HG02759 (cell line): ENCODE data around the gene SNCB.

Source experiments
- ATAC-seq: cut with Tn5 transposase; IDR thresholded peaks from one replicate; pipeline ENCODE4 v1.9.1; 2021; ENCODE audit warnings: mild to moderate bottlenecking, moderate library complexity; ENCODE audit not compliant: unreplicated experiment

The SNCB gene

DNA sequence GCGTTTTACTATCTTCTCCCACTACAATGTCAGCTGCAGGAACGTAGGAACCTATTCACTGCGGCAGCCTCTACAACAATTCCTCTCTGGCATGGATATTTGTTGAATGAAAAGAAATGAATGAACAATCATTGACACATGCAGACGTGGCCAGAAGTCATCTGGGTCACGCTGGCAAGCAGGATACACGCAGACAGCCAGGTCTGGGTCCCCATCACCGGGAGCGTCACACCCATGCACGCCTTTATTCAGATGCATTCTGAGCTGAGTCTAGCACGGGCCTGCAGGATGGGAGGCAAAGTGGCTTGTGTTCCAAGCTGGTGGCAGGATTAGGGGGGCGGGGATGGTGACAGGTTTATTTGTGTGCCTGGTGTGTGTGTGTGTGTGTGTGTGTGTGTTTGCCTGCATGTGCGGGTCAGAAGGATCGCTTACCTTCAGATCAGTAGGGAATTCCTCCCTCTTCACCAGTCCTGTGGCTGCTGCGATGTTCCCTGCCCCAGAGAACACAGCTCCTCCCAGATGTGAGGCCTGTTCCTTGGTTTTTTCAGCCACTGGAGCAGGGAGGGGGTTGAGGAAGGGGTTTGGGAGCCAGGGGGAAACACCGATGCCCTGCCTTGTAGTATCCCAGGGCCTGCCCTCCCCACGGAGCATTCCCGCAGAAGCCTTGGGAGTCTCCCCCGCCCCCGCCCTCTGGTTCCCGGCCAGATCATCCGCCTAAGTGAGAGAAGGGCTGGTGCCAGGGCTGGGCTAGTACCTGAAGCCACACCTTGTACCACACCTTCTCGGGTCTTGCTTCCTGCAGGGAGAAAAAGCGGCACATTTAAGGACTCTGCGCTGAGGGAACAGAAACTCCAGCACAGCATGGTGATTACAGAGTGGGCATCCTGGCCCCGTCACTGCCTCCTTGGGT, 4.1 kb downstream of the SNCB start:
- no peak for ATAC-seq

DNA sequence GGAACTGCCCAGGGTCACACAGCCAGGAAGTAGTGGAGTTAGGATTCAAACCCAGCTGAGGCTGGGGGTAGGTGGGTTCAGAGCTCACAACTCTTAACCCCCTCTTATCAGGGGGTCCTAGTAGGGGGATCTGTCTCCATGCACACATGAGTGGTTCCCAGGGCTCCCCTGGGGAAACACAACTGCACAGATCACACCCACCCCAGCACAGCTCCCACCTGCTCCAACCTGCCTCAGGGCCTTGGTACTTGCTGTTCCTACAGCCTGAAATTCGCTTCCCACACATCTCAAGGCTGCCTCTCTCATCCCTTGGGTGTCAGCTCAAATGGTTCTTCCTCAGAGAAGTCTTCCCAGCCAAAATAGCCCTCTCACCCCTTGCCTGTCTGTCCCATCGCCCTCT, 4.8 kb downstream of the SNCB start:
- no peak for ATAC-seq

DNA sequence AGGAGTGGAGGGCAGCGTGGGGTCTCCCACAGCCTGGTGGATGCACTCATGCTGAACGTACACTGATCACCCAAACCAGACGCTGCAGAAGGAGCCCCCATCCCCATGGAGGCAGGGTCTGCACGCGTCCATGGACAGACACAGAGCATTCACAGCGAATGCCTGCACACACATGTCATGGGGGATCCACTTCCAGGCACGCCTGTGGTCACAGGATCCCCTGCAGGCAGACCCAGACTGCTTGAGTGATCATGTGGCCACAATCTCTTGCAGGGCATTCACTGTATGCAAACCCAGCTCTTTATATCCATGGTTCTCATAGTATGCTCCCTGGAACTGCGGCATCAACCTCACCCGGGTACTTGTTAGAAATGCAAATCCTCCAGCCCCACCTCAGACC, 5.4 kb downstream of the SNCB start:
- no peak for ATAC-seq

DNA sequence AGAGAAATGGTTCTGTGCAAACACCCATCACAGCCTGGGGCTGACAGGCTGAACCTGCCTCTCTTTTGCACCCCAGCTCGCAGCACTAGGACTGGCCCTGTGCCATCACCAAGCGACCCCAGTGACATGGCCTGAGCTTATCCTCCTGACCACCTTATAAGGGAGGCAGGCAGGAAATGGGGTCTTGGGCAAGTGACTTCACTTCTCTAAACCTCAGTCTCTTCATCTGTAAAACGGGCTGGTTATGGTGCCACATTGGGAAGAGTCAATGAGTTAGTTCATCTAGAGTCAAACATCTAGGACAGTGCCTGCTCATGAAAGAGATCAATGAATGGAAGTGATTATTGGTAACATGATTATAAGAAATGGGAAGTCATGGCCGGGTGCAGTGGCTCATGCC, 6.2 kb downstream of the SNCB start:
- no peak for ATAC-seq

DNA sequence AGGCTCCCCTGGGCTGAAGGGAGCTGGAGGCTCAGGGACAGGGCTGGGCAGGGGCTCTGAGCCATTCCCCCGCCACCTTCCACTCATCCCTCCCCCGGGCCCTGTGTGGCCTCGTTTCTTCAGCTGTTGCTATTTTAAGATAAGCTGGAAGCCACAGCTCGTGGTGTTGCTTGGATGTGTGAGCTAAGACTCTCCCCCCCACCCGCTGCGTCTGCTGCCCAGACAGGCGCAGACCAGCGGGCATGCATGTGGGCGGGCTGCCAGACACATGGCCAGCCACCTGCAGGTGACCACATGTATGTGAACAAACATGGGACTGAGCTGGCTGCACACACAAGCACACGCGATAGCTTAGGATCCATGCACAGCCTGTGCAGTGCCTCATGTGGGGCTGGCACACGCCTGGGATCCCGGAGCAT, 8.7 kb downstream of the SNCB start:
- ATAC-seq: no peak

DNA sequence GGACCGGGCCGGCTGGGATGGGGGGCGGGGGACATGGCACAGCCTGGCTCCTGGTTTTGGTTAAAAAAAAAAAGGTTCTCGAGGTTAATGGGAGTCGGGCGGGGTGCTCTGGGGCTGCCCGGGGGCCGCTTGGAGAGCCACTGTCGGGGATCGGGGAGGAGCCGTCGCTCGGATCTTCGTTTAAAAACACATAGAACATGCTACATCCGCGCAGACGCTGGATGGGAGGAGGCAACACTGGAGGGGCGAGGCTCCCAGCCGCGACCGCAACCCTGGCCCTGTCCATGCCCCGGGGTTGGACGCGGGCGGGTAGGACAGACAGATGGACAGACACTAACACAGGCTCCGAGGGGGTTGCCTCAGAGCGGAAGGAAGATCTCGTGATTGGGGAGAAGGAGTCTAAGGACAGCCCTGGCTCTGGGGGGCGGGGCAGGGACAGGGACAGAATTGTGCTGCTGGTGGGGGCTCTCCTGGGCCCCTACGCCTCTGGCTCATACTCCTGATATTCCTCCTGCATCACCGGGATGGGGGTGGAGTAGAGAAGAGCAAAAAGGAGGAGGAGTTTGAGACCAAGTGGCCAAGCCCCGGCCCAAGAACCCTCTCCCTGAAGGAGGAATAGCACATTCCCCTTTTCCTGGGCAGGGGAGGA, 9.9 kb downstream of the SNCB start:
- ATAC-seq: no peak

DNA sequence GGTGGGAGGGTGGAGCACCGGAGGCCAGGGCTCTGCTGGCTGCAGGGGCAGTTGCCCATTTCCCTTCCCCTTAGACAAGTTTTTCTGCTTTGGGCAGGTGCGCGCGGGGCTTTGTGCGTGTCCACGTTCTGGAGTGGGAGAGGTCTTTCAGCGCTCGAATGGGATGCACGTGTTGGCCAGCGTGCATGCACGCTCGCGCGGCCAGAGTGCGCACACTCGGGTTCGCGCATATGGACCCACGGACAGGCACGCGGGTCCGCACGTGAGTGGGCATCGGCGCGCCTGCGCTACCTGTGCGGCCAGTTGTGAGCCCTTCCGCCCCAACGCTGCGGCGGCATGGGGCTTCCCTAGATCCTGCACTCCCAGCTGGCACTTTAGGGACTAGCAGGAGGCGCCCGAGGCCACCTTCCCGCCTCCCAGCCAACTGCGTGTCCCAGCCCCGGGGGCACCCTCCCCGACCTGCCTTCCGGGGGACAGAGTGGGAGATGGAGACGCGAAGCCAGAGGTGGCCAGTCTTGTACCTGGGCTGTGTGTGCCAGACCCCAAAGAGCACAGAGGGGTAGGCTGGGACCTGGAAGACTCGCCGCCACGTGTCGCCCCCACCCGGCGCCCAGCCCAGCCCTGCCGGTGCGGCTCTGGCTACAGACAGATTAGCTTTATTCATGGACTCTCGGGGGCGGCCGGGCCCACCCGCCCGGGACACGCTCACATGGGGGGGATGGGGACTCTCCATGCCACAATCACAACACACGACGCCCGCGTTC, 10.6 kb downstream of the SNCB start:
- peak; percentile 11 for ATAC-seq

DNA sequence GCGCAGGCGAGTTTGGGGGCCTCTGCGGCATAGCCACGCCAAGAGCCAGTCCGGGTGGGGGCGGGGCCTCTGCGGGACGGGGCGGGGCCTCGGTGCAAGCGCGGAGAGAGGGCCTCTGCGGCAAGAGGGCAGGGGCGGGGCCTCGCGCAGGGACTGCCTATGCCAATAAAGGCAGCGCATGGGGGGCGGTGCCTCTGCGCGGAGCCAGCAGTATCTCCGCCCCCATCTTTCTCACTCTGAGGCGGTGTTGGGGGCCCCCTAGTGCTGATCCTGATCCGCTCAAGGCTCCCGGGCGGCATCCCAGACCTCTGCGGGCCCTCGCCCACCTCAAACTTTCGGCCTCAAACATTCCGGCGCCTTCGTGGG, 11.1 kb downstream of the SNCB start:
- peak; percentile 94 for ATAC-seq

DNA sequence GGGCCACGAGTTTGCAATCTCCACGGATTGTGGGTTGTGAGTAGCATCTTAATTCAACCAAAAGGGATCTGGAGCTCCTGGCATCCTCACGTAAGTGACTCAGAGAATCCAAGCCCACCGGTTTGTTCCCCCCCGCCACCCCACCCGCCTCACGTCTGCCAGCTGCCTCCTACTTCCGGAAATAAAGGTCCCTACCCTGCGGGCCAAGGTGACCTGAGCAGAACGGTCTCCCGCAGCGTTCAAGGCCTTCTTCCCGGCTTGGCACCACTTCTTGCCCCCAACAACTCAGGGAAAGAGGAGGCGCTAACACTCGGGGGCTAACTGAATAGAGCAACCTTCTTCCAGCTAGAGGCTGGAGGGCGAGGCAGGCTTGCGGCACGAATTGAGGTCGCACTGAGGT, 11.6 kb downstream of the SNCB start:
- no peak for ATAC-seq

DNA sequence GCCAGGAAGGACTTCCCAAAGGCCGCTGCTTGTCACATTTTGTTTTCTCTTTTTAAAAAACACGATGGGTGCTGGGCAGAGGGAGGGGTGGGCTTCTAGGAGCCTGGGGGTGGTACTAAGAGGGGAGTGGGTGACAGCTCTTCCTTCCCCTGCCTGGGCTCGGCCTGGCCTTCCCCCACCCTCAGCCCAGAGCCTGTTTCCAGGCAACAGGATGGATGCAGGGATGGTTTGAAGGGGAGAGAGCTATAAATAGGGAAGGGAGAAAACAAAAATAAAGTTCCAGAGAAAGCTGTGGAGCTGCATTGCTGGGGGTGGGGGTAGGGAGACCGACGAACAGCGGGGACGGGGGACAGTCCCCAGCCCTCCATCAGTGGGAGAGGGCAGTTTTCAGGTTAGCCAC, 13.8 kb downstream of the SNCB start:
- ATAC-seq: no peak

DNA sequence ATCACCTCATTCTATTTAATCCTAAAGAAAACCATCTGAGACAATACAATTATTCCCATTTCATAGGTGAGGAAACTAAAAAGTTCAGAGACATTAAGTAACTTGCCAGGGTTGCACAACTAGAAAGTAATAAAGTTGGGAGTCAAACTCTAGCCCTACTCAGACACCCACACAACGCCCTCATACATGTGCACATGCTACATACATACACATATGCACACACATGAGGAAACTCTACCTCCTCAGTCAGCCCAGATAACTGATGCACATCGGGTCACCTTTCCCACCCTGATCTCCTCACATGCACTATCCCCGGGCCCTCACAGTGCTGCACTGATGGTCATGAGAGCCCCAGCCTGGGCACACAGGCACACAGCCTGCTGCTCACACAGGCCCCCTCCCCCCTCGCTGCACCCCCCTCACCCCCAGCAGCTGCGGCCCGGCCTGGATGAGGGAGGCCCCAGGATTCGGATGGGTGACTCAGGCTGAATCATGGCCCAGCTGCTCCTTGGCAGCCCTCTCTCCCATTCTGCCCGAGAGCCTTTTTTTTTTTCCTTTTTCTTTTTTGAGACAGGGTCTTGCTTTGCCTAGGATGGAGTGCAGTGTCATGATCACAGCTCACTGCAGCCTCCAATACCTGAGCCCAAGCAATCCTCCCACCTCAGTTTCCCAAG, 15.4 kb downstream of the SNCB start:
- ATAC-seq: no peak

DNA sequence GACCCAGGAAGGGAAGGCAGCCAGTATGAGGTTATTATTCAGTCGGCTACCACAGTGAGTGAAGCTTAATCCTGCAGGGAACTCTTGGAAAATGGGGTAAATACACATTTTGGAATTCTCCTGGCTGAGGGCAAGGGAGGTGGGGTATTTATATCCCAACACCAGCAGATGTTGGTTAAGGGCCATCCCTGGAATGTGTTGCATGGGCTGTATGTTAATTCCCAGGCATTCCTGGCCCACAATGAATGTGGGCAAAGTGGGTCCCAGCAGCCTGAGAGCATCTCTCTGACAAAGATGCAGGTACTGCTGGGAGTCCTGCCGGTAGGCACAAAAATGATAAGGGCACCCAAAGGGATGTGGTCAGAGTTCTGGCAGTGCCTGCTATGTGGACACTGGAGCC, 17.5 kb downstream of the SNCB start:
- no peak for ATAC-seq

DNA sequence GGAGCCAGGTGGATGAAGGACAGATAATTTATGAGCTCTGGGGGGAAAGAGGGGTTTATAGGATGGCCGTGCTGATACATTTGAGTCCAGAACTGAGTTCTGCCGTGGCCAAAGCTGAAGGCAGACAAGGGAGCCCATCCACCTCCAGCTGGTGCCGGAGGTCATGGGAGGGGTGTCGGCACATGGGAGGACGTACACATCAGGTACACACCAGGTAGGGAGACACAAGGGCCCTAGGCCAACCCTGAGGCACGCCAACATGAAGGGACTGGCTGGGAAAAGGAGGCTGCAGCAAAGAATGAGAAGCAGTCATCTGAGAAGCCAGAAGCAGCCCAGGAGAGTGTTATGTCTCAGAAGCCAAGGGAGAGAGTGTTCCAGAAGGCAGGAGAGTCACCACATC, 18.3 kb downstream of the SNCB start:
- no peak for ATAC-seq

DNA sequence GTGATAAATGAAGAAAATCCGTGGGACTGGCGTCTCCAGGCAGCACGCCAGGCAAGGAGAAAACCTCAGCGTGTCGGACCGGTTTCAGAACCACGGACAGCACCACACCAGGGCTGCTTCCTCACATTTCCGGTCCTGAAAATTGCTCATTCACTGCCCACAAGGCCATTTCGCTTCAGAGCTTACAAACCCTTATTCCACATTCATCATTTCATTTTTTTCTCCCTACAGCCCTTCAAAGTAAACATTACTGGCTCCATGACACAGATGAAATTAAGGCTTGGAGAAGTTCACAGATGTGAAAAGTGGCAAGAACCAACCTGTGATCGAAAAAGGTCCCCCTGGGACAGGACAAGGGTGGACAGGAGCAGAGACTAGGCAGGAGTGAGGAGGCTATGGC, 18.9 kb downstream of the SNCB start:
- ATAC-seq: no peak

DNA sequence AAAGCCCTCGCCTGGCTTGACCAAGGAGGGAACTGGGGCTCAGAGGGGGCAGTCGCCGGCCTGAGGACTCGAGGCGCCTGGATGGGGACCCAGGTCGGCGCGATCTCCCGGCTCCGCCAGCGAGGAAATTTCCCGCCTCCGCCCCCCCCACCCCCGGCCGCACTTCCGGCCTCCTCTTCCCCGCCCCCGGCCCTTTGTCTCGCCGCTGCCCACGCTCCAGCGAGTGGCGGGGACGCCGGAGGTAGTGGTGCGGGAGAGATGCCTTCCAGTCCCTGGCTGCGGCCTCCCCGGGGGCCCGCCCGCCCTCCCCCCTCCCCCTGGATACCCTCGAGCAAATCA, 19.9 kb downstream of the SNCB start:
- peak; percentile 12 for ATAC-seq

DNA sequence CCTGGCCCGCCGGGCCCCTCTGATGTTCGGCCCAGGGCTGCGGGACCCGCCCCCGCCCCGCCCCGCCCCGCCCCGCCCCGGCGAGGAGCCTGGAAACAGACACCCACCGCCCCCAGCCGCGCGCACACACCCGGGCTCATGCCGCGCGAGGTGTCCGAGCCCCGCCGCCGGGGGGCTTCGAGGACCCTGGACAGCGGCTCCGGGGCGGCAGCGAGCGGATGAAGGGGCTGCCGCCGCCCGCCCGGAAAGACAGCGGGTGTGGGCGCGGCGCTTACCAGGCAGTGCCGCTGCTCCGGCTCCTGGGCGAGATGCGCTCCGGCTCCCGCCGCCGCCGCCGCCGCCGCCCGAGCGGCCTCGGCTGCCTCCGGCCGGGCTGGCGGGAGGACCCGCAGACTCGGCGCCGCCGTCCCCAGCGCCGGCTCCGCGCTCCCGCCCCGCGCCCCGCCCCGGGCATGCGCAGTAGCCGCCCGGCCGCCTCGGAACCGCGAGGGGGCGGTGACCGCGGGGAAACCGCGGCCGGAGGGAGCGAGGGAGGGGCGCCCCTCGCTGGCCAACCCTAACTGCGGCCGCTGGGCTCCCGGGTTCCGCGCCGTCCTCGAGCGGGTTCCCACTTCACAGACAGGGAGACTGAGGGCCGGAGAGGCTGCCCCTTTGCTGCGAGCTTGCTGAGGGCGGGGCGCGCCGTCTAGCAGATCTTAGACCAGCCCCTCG, 20.5 kb downstream of the SNCB start, which contains the start of gene GPRIN1:
GPRIN1 (minus strand) TSS at position 433 of the 711 bp plus-strand sequence. CDS start 10,322 bp downstream, outside the sequence.
- peak; percentile 86 for ATAC-seq

DNA sequence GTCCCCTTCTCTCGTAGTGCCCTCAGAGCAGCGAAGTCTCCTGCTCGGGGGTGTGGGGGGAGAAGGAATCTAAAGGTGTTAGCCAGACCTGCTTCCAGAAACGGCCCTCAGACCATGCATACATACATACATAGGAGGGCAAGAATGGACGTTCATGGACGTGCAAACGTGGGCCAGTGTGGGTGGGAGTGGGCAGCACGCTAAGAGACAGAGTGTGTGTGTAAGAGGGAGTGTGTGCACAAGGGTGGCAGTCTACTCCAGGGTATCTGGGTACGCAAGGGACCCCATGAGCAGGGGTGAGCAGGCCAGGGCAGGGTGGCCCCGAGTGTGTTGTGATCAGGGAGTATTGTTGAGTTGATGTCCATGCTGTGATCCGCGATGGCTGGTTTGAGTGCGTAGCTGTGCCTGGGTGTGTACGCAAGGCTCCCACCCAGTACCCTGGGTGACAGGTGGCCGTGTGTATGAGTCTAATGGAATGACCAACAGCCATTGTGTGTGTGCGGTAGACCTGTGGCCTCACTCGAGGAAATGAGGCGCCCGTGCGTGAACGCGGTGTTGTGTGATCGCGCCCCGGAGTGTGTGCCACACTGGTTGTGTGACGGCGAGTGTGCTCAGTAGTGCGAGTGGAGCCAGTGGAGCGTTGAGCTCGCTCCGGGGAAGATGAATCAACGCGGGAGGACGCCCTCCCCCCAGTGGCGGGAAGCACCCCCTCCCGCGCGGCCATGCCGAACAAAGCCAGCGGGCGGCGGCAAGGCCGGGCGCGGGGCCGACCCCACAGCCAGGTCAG, 21.2 kb downstream of the SNCB start:
- ATAC-seq: no peak

DNA sequence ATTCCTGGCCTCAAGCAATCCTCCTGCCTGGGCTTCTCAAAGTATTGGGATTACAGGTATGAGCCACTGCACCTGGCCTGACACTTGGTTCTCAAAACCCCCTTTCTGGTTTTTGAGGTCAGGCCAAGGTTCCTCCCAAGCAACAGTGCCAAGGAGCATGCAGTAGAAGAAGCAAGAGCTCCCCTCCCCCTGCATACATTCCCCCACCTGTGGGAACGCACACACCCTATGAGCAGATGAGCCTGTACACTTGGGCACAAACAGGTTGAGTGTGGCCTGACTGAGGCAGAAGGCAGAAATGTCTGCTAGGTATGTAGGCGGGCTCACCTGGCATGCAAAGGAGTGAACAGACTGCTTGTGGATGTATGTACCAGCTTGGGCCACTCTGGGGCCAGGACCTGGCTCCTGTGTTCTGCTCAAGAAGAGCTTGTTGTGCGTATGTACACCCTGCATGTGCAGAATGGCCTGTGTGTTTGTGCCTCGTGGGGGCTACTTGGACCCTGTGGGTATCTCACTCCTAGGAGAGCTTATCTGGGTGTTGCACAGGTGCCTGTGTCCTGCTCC, 22.1 kb downstream of the SNCB start:
- no peak for ATAC-seq

DNA sequence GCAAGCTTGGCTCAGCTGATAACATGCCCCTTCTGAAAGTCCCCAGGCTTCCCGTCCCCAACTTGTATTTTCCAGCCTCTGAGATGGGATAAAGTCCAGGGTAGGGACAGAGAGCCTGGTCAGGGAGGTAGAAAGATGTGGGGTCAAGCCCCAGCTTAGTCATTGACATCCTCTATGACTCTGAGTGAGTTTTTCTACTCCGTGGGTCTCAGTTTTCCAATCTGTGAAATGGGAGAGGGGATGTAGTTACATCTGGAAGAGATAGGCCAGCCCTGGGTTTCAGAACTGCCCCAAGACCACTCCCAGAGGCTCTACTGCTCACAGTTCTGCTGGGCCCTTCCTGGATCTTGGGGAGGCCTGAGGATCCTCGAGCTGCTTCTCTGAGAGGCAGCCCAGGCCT, 23.5 kb downstream of the SNCB start:
- ATAC-seq: no peak
